Nephron progenitor cell (in vitro differentiated cells): ENCODE measurements around the gene AADAT.

Experiments used
- DNase-seq: peaks from one replicate; pipeline ENCODE4 v3.0.0; 2021
- H3K27ac Mint-ChIP-seq: 2 replicates; pipeline ENCODE4 v1.8.0; 2021; ENCODE audit warnings: mild to moderate bottlenecking, moderate library complexity, mixed read lengths
- H3K27me3 Mint-ChIP-seq: 2 replicates; pipeline ENCODE4 v1.8.0; 2021; ENCODE audit warnings: mild to moderate bottlenecking, low read depth, mixed read lengths; ENCODE audit not compliant: poor library complexity
- H3K36me3 Mint-ChIP-seq: 2 replicates; pipeline ENCODE4 v1.8.0; 2021; ENCODE audit warnings: low read depth, mixed read lengths
- H3K4me1 Mint-ChIP-seq: 2 replicates; pipeline ENCODE4 v1.8.0; 2021; ENCODE audit warnings: mixed read lengths
- H3K4me3 Mint-ChIP-seq: 2 replicates; pipeline ENCODE4 v1.8.0; 2021; ENCODE audit warnings: mild to moderate bottlenecking, moderate library complexity, mixed read lengths
- H3K9me3 Mint-ChIP-seq: 2 replicates; pipeline ENCODE4 v1.8.0; 2021; ENCODE audit warnings: mild to moderate bottlenecking, moderate library complexity, mixed read lengths
- CTCF ChIP-seq: fragments of 200-600 bp; sonication (generic); IDR thresholded peaks from 2 replicates; pipeline ENCODE4 v1.5.0; 2021; ENCODE audit warnings: antibody characterized with exemption

AADAT gene

GRCh38 chr4:170088716-170089115 lies 1.0 kb downstream of the AADAT start:
- H3K27ac Mint-ChIP-seq: peak overlapping the region; percentile 94
- H3K4me1 Mint-ChIP-seq: peaks cover 42% of the 10 kb centered on the region
- peak overlapping the region; percentile 95 for H3K4me3 Mint-ChIP-seq
- TF ChIP-seq CTCF: no peak
- H3K9me3 Mint-ChIP-seq: peaks cover 7% of the 10 kb centered on the region
- no peaks in the 10 kb centered on the region for H3K27me3 Mint-ChIP-seq
- H3K36me3 Mint-ChIP-seq: peaks cover 46% of the 10 kb centered on the region
- no peak for DNase-seq

GRCh38 chr4:170087163-170087700 lies 2.5 kb downstream of the AADAT start:
- no peaks in the 10 kb centered on the region for H3K27me3 Mint-ChIP-seq
- no peak overlapping the region for H3K4me3 Mint-ChIP-seq
- TF ChIP-seq CTCF: no peak
- no peak for DNase-seq
- peaks cover 30% of the 10 kb centered on the region for H3K4me1 Mint-ChIP-seq
- H3K27ac Mint-ChIP-seq: no peak overlapping the region
- peaks cover 60% of the 10 kb centered on the region for H3K36me3 Mint-ChIP-seq
- H3K9me3 Mint-ChIP-seq: peaks cover 11% of the 10 kb centered on the region

- Mint-ChIP-seq H3K36me3 (peaks cover 92% of the 10 kb centered on the region), H3K4me3 (no peak overlapping the region), H3K9me3 (peaks cover 13% of the 10 kb centered on the region), H3K27me3 (peaks cover 2% of the 10 kb centered on the region), H3K4me1 (peaks cover 8% of the 10 kb centered on the region), H3K27ac (no peak overlapping the region)
- no peak for TF ChIP-seq CTCF
- DNase-seq: no peak
Measured at GRCh38 chr4:170083541-170083940, 6.2 kb downstream of the AADAT start.

GRCh38 chr4:170080496-170080895 lies 9.3 kb downstream of the AADAT start:
- Mint-ChIP-seq H3K4me3 (no peak overlapping the region), H3K36me3 (peaks cover 89% of the 10 kb centered on the region), H3K9me3 (peaks cover 13% of the 10 kb centered on the region), H3K27ac (no peak overlapping the region), H3K4me1 (no peaks in the 10 kb centered on the region), H3K27me3 (peaks cover 2% of the 10 kb centered on the region)
- TF ChIP-seq CTCF: no peak
- DNase-seq: no peak

- no peak for DNase-seq
- no peak for TF ChIP-seq CTCF
- Mint-ChIP-seq H3K4me1 (no peaks in the 10 kb centered on the region), H3K4me3 (no peak overlapping the region), H3K27me3 (peaks cover 2% of the 10 kb centered on the region), H3K27ac (no peak overlapping the region), H3K9me3 (peaks cover 13% of the 10 kb centered on the region), H3K36me3 (peaks cover 87% of the 10 kb centered on the region)
Measured at GRCh38 chr4:170079981-170080380, 9.8 kb downstream of the AADAT start.

GRCh38 chr4:170071196-170071595 lies 18.6 kb downstream of the AADAT start:
- DNase-seq: no peak
- Mint-ChIP-seq H3K27me3 (no peaks in the 10 kb centered on the region), H3K4me1 (no peaks in the 10 kb centered on the region), H3K27ac (no peak overlapping the region), H3K36me3 (peaks cover 55% of the 10 kb centered on the region), H3K4me3 (no peak overlapping the region), H3K9me3 (no peaks in the 10 kb centered on the region)
- no peak for TF ChIP-seq CTCF
